ENCODE results near the gene USP31.
A peak's percentile ranks its signal among the peaks of the same experiment; 100 is the strongest.

The USP31 gene

GRCh38 chr16:23088018-23088417 lies 61.2 kb downstream of the USP31 start:
- DNase-seq = no peak

DNA sequence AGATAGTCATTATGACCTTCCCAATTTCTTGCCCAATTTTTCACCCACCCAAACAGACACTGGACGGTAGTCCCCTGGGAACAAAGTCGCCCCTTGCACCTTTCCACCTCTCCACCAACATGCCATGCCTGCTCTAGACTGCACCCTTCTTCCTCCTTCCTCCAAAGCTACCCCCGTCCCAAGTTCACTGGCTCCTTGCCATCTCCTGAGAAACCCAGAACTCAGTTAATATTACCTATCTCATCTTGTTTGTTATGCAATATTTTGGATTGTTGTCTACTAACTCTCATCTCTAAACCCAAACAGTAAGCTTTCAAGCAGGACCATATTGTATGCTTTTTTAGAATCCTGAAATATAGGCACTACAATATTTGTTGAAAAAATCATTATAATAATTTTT lies 63.3 kb downstream of the USP31 start:
- DNase-seq = no peak

DNA sequence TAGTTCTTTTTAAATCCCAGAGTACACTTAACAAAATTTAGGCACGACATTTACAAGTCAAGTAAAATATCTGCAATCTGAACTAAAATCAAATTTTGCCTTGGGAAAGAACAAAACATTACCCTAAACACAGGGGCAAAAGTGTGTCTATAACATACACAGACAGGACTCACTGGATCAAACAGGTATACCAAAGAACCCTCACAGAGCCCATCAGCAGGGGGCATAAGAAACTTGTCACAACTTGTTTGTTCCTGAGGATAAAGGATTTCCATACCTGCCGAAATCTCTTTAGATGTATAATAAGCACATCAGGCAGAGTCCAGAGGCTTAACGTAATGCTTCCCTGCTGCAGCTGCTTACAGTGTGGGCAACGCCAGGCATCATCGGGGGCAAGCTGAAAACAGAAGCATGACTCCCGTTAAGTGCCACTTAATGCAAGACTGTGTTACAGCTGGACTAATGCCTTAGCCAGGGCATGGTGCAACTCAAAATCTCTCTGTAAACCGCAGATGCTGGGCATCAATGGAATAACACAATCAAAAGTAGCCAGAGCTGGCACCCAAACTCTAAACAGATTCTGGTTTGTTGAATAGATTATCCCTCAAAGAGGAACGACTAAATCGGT lies 67.0 kb downstream of the USP31 start:
- DNase-seq = no peak

- no peak for DNase-seq
Observed at GRCh38 chr16:23081675-23082119, 67.6 kb downstream of the USP31 start.

DNA sequence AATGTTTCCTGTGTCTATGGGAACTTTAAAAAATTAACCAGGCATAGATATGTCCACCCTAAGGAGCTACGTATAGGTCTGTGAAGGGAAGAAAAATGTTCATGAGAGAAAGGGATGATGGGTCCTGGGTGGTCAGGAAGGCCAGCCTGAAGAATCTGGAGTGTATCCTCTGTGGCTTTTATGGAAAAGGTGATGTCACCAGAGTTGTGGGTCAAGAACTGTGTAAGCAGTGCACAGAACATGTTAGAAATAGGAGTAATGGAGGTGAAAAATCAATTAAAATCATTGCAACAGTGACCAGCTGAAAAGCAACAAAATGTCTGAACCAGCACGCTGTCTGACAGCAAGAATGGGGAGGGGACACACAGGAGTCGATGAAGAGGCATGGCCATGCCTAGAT lies 68.5 kb downstream of the USP31 start:
- DNase-seq = no peak

DNA sequence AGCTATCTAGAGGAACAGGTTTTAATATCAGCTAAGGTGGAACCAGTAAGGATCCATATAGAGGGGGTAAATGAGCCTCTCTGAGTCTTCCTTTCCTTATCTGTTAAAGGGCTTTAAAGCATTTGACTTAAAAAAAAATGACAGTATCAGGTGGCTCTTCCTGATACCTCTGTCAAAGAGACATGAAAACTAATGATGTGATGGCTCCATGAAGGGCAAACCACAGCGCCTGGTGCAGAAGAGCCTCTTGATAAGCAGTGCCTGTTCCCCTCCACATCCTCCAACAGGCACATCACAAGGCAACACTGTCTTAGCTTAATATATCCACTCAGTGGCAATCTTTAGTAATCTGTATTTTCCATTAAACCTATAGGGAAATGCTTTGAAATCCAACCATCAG lies 68.9 kb downstream of the USP31 start:
- DNase-seq = no peak

GRCh38 chr16:23079675-23080301 lies 69.5 kb downstream of the USP31 start:
- DNase-seq = no peak

DNA sequence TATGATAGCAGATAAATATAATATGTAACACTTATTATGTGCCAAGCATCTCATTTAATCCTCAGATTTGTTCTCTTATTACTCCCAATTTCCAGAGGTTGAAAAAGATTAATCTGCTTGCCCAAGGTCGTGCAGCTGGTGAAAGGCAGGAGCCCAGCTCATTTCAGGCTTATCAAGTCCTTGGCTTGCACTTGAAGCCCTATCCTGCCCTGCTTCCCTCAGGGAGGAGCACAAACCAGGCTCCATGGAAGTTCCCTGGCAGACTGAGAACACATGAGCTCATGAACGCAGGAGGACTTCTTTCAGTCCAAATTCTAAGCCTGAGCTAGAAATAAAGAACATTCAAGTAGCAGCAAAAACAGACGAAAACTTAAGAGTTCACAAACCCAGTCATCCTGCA lies 74.8 kb downstream of the USP31 start:
- DNase-seq = no peak

DNA sequence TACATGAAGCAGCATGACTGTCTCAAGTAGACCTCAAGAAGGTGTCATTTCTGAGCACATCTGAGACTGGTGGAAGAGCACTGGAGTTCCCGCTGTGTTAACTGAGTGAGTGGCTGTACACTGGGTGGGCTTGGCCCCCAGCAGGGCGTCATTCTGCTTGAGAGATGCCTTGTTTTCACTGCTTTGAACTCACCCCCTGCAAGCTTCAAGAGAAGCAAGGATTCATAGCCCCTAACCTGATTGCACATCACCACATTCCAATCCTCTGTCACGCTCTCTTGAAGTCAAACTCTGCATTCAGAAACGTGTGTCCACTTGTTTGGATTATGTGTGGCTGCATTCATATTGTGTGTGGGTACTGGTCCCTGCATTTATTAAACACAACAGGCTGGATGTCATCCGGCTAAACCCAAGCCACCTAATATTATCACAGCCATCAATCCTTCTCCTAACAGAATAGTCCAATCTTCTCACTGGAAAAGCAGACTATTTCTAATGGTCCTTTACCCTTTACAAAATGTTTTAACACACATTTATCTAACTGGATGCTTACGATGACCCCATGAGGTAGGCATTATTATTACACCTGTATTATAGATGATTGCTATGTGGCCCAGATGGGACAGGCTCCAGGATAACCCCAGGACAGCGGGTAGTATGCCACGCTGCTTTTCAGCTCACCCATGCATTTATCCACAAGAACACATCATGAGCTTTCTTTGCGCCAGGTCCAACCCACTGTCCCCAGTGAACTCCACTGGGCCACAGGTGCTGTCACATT lies 76.3 kb downstream of the USP31 start:
- DNase-seq = no peak

GRCh38 chr16:23072084-23072599 lies 77.1 kb downstream of the USP31 start:
- no peak for DNase-seq

- no peak for DNase-seq
Observed at GRCh38 chr16:23071196-23072083, 77.8 kb downstream of the USP31 start.

GRCh38 chr16:23069844-23070243 lies 79.4 kb downstream of the USP31 start:
- no peak for DNase-seq

DNA sequence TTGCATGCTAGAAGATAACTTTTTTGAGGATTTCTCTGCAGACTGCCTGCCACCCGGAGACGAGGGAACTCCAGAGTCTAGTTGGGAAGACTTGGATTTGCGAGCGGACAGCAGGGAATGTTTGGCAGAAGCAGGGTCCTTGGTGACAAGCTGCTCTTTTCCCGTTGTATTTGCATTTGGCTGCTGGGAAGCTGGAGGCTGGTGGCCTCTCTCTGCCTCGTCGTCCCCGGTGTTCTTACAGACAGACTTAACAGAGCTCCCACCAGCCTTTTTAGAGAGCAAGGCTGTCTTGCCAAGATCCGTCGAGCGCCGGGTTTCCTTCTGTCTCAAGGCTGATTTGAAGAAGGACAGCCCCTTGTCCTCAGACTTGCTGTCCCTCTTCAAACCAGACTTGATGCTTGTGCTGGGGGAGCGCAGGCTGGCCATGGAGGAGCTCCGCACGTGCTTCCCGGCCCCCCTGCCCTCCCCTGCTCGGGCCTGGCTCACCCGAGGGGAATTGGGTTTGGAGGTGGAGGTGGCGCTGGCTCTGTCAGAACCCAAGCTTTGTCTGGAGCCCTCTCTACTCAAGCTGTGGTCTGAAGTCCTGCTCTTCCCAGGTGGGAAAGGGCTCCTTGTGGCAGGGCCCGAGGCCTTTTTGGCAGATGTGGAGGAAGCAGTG lies 81.0 kb downstream of the USP31 start:
- DNase-seq = no peak

DNA sequence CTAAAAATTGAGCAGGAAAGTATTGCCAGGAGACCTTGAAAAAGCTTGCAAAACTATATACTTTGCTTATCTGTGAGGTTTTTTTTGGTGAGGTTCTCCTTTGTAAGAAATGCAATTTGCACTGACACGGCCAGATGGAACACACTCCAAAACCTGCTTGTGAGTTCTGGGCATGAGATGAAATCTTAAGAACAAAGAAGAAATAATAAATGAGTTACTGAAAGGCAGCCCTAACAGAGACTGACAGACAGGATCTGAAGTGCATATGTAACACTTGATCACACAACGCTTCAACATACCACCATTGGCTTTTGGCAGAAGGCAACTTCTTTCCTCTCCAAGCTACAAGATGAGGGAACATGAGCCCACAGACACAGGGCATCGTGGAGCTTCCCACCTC lies 82.6 kb downstream of the USP31 start:
- no peak for DNase-seq

DNA sequence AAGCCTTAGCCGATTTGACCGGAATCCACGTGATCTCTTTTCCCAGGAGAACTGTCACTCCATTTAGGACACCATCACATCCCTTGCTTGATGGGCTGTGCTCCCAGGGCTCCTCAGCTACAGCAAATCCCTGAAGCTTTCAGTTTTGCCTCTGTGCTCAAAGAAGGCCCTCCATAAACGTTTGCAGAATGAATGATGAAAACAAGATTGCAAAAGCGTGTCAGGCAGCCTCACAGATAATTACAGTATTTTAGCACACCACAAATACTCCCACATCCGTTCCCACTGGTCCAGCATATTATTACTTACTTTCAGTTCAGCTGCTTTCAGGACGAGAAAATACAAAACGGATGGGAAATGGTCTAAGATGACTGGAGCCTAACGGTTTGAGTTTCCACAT lies 84.6 kb downstream of the USP31 start:
- no peak for DNase-seq

DNA sequence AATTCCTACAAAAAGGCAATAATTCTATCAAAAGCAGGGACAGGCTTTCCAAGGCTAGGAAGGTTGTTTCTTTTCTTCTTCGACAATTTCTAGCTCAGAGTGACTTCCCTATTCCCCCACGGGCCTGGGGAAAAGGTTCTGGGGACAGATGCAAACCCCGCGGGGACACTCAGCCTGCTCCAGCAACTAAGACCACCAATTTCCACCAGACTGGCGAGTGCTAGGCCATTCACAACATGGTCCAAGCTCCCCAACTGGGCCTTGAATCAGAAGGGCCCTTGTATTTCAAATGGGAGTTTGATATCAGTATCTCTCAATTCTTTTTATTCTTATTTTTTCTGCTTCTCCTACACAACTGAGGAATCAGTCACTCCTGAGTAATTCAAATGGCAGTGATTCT lies 86.7 kb downstream of the USP31 start:
- no peak for DNase-seq

GRCh38 chr16:23061669-23062068 lies 87.6 kb downstream of the USP31 start:
- DNase-seq = no peak

- DNase-seq = peak; percentile 64
Observed at GRCh38 chr16:23060458-23061320, 88.6 kb downstream of the USP31 start.

DNA sequence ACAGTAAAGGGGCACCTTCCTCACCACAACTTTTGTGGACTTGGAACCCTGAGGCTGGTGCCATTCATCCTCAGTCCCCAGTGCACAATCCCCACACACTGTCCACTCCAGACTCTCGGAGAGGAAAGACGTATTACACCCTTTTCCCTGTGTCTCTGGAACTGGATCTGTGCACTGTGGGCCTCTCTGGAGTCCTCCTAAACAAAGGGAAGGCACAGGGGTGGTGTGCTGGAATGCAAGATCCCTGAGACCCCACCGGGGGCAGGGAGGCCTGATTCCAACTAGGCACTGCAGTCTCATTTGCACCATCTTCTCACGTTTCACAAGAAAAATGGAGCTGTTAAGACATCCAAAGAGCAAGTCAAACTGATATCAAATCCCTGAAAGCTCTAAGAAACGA lies 89.8 kb downstream of the USP31 start:
- DNase-seq = no peak

GRCh38 chr16:23058576-23058975 lies 90.7 kb downstream of the USP31 start:
- no peak for DNase-seq

DNA sequence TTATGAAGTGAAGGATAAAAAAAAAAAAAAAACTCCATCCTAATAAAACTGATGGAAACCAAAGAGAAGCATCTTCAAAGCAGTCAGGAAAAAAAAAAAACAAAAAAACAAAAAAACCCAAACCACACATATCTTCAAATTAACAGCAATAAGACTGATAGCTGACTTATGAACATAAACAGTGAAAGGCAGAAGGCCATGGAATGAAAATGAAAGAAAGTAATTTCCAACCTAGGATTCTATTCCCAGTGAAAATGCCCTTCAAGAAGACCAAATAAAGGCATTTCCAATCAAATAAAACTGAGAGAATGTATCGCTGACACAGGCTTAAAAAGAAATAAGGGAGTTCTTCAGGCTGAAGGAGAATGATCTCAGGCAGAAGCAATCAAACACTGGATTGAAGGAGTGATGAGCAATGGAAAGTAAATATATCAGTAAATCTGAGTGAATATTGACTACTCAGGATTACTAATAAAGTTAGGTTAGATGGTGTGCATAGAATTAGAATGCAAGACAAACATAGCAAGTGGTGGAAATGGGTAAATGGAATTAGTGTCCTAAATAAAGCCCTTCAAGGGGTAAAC lies 92.1 kb downstream of the USP31 start:
- no peak for DNase-seq
